ENCODE measurements around the gene ZNF433. TPM values are rescaled to one million over a fixed set of nuclear protein-coding genes. Genes with fewer than 3 reads are reported as not detected.

ZNF433 gene
- total RNA-seq, 2 experiments from 2014 or later: 2.6 to 2.8 TPM

DNA sequence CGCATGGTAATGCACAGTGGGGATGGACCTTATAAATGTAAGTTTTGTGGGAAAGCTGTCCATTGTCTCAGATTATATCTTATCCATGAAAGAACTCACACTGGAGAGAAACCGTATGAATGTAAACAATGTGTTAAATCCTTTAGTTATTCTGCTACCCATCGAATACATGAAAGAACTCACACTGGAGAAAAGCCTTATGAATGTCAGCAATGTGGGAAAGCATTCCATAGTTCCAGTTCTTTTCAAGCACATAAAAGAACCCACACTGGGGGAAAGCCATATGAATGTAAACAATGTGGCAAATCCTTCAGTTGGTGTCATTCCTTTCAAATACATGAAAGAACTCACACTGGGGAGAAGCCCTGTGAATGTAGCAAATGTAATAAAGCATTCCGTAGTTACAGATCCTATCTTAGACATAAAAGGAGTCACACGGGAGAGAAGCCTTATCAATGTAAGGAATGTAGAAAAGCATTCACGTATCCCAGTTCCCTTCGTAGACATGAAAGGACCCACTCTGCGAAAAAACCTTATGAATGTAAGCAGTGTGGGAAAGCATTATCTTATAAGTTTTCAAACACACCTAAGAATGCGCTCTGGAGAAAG is 56.9 kb downstream of the ZNF433 start:
- ATAC-seq (ENCODE audit: poor library complexity) (no peak), DNase-seq (no peak)
- H3K9me3 ChIP-seq (ENCODE audit: control insufficient read depth in 1 of 2, insufficient read depth in 1 of 2, low read length in 2 of 2): peaks cover 34 to 64% of the 10 kb centered on the region in 2 experiments
- POLR2A ChIA-PET: no interaction called here
- no peak overlapping the region for H3K4me3 Mint-ChIP-seq
- no peak overlapping the region for H3K27ac Mint-ChIP-seq
- no peak for TF ChIP-seq CTCF (IDR thresholded peaks at IDR 0.05)
- no peak overlapping the region for H3K4me3 ChIP-seq (ENCODE audit: low read length)
- peaks cover 74% of the 10 kb centered on the region for H3K36me3 Mint-ChIP-seq (ENCODE audit: low read depth)
- intact Hi-C loops (cut with DNase I, micrococcal nuclease): no loop called here
- CTCF ChIA-PET: no interaction called here
- H3K27me3 ChIP-seq (ENCODE audit: control insufficient read depth in 1 of 2, insufficient read depth in 2 of 2, low read length in 2 of 2): no peaks in the 10 kb centered on the region
- H3K4me1 ChIP-seq (ENCODE audit: insufficient read depth, low read length): no peaks in the 10 kb centered on the region
- no peaks in the 10 kb centered on the region for H3K4me1 Mint-ChIP-seq (ENCODE audit: low read depth)
- peaks cover 7% of the 10 kb centered on the region for H3K9me3 Mint-ChIP-seq
- no peaks in the 10 kb centered on the region for H3K27me3 Mint-ChIP-seq
- no peak overlapping the region for H3K27ac ChIP-seq (ENCODE audit: low read depth in 1 of 2, low read length in 2 of 2)
- H3K36me3 ChIP-seq (ENCODE audit: insufficient read depth, low read length): peaks cover 18% of the 10 kb centered on the region

DNA sequence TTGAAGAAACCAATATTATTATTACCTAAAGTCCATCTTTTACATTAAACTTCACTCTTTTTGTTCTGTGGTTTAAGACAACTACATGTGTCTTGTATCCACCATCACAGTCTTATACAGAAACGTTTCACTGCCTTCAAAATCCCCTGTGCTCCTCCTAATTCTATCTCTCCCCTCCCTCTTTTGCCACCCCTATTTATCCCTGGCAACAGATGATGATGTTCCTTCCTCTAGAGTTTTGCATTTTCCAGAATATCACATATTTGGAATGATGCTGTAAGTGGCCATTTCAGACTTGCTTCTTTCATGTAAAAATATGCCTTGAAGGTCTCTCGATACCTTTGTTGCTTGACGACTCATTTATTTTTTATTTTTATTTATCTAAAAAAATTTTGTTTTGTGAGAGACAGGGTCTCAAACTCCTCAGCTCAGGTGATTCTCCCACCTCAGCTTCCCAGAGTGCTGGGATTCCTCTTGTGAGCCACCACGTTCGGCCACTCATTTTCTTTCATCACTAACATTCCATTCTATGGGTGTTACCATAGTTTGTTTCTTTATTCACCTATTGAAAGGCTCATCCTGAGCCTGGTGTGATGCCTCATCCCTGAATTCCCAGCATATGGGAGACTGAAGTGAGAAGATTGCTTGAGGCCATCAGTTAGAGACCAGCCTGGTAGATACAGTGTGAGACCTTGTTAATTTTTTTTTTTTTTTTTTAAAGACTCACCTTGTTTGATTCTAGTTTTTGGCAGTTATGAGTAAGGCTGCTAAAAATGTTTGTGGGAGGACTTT is 62.3 kb downstream of the ZNF433 start:
- CTCF ChIA-PET: no interaction called here
- H3K27ac Mint-ChIP-seq: no peak overlapping the region
- POLR2A ChIA-PET: interaction anchor here (0.6 kb wide), 1 partner anchor 20 kb away, joined by 3 read pairs; no protein-coding TSS in a partner anchor

GRCh38 chr19:11971041-11971440 is 64.4 kb downstream of the ZNF433 start:
- peaks cover 5% of the 10 kb centered on the region for H3K4me1 ChIP-seq (ENCODE audit: insufficient read depth, low read length)
- no peak for TF ChIP-seq CTCF (IDR thresholded peaks at IDR 0.05)
- ATAC-seq (ENCODE audit: poor library complexity) (no peak), DNase-seq (no peak)
- intact Hi-C loops (cut with DNase I, micrococcal nuclease): no loop called here
- Mint-ChIP-seq H3K9me3 (peaks cover 2% of the 10 kb centered on the region), H3K4me1 (ENCODE audit: low read depth) (peaks cover 5% of the 10 kb centered on the region), H3K4me3 (no peak overlapping the region), H3K27me3 (no peaks in the 10 kb centered on the region), H3K36me3 (ENCODE audit: low read depth) (peaks cover 45% of the 10 kb centered on the region), H3K27ac (no peak overlapping the region)
- CTCF ChIA-PET: interaction anchor here (0.5 to 1.4 kb wide), 2 partner anchors 170 to 677 kb away, joined by 3 to 4 read pairs; partner anchors contain the start of gene ZNF20
- H3K9me3 ChIP-seq (ENCODE audit: control insufficient read depth in 1 of 2, insufficient read depth in 1 of 2, low read length in 2 of 2): peaks cover 0 to 13% of the 10 kb centered on the region in 2 experiments
- no peaks in the 10 kb centered on the region for H3K27me3 ChIP-seq (ENCODE audit: control insufficient read depth in 1 of 2, insufficient read depth in 2 of 2, low read length in 2 of 2)
- no peak overlapping the region for H3K27ac ChIP-seq (ENCODE audit: low read depth in 1 of 2, low read length in 2 of 2)
- POLR2A ChIA-PET: no interaction called here
- H3K4me3 ChIP-seq (ENCODE audit: low read length): no peak overlapping the region
- no peaks in the 10 kb centered on the region for H3K36me3 ChIP-seq (ENCODE audit: insufficient read depth, low read length)

More for the DNA sequence above, 62.3 kb downstream of the ZNF433 start:
- Mint-ChIP-seq H3K27me3 (no peaks in the 10 kb centered on the region), H3K4me3 (no peak overlapping the region), H3K4me1 (ENCODE audit: low read depth) (no peaks in the 10 kb centered on the region), H3K36me3 (ENCODE audit: low read depth) (peaks cover 65% of the 10 kb centered on the region), H3K9me3 (peaks cover 5% of the 10 kb centered on the region)
- TF ChIP-seq CTCF (IDR thresholded peaks at IDR 0.05): no peak
- DNase-seq (no peak), ATAC-seq (ENCODE audit: poor library complexity) (no peak)
- no peak overlapping the region for H3K27ac ChIP-seq (ENCODE audit: low read depth in 1 of 2, low read length in 2 of 2)
- H3K4me3 ChIP-seq (ENCODE audit: low read length): no peak overlapping the region
- peaks cover 12% of the 10 kb centered on the region for H3K36me3 ChIP-seq (ENCODE audit: insufficient read depth, low read length)
- no peaks in the 10 kb centered on the region for H3K4me1 ChIP-seq (ENCODE audit: insufficient read depth, low read length)
- intact Hi-C loops (cut with DNase I, micrococcal nuclease): no loop called here
- H3K9me3 ChIP-seq (ENCODE audit: control insufficient read depth in 1 of 2, insufficient read depth in 1 of 2, low read length in 2 of 2): peaks cover 17 to 20% of the 10 kb centered on the region in 2 experiments
- H3K27me3 ChIP-seq (ENCODE audit: control insufficient read depth in 1 of 2, insufficient read depth in 2 of 2, low read length in 2 of 2): no peaks in the 10 kb centered on the region
